ENCODE results near the gene MRPL53. TPM values are rescaled to one million over a fixed set of nuclear protein-coding genes. Genes with fewer than 3 reads are reported as not detected.

The MRPL53 gene
- total and polyA plus RNA-seq, 2 of the 13 experiments (the other 11 are each of a cell fraction or from before 2014, with no cell fraction given), result 34.3 to 51.9 TPM

- TF ChIP-seq, protein P1, sequence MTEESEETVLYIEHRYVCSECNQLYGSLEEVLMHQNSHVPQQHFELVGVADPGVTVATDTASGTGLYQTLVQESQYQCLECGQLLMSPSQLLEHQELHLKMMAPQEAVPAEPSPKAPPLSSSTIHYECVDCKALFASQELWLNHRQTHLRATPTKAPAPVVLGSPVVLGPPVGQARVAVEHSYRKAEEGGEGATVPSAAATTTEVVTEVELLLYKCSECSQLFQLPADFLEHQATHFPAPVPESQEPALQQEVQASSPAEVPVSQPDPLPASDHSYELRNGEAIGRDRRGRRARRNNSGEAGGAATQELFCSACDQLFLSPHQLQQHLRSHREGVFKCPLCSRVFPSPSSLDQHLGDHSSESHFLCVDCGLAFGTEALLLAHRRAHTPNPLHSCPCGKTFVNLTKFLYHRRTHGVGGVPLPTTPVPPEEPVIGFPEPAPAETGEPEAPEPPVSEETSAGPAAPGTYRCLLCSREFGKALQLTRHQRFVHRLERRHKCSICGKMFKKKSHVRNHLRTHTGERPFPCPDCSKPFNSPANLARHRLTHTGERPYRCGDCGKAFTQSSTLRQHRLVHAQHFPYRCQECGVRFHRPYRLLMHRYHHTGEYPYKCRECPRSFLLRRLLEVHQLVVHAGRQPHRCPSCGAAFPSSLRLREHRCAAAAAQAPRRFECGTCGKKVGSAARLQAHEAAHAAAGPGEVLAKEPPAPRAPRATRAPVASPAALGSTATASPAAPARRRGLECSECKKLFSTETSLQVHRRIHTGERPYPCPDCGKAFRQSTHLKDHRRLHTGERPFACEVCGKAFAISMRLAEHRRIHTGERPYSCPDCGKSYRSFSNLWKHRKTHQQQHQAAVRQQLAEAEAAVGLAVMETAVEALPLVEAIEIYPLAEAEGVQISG (CRISPR knock-in tag; IDR thresholded peaks at IDR 0.05), result peak; percentile 97
- TF ChIP-seq FOXK2 (IDR thresholded peaks at IDR 0.05), result no peak
- TF ChIP-seq, protein P2, sequence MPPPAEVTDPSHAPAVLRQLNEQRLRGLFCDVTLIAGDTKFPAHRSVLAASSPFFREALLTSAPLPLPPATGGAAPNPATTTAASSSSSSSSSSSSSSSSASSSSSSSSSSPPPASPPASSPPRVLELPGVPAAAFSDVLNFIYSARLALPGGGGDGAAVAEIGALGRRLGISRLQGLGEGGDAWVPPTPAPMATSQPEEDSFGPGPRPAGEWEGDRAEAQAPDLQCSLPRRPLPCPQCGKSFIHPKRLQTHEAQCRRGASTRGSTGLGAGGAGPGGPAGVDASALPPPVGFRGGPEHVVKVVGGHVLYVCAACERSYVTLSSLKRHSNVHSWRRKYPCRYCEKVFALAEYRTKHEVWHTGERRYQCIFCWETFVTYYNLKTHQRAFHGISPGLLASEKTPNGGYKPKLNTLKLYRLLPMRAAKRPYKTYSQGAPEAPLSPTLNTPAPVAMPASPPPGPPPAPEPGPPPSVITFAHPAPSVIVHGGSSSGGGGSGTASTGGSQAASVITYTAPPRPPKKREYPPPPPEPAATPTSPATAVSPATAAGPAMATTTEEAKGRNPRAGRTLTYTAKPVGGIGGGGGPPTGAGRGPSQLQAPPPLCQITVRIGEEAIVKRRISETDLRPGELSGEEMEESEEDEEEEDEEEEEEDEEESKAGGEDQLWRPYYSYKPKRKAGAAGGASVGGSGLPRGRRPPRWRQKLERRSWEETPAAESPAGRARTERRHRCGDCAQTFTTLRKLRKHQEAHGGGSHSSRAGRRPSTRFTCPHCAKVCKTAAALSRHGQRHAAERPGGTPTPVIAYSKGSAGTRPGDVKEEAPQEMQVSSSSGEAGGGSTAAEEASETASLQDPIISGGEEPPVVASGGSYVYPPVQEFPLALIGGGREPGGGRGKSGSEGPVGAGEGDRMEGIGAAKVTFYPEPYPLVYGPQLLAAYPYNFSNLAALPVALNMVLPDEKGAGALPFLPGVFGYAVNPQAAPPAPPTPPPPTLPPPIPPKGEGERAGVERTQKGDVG (CRISPR knock-in tag; IDR thresholded peaks at IDR 0.05; ENCODE audit: borderline replicate concordance), result peak; percentile 94
- TF ChIP-seq CSRNP2 (CRISPR knock-in tag; conservative IDR thresholded peaks at IDR 0.05; ENCODE audit: low read depth), result no peak; the same call in 1 of the 2 replicates
- TF ChIP-seq ZNF484 (CRISPR knock-in tag; IDR thresholded peaks at IDR 0.05; ENCODE audit: borderline replicate concordance, low read depth), result 0 out of 2 replicates have a peak, but pooled peaks have one; percentile 76
- peak; percentile 28; the same call in 1 of the 2 replicates for TF ChIP-seq HMG20B (CRISPR knock-in tag; conservative IDR thresholded peaks at IDR 0.05)
- peak; percentile 85 for TF ChIP-seq ELF3 (CRISPR knock-in tag; IDR thresholded peaks at IDR 0.05)
- peak; percentile 96; the same call in 1 of the 2 replicates for TF ChIP-seq GLI4 (CRISPR knock-in tag; IDR thresholded peaks at IDR 0.05; ENCODE audit: borderline replicate concordance)
- TF ChIP-seq SP1 (IDR thresholded peaks at IDR 0.05), result no peak
- peak; percentile 85 for TF ChIP-seq SP1 (CRISPR knock-in tag; IDR thresholded peaks at IDR 0.05)
- no peak; the same call in 1 of the 2 replicates for TF ChIP-seq PRDM4 (CRISPR knock-in tag; IDR thresholded peaks at IDR 0.05; ENCODE audit: borderline replicate concordance)
- peak; percentile 75; the same call in 1 of the 2 replicates for TF ChIP-seq ZBTB7B (CRISPR knock-in tag; IDR thresholded peaks at IDR 0.05)
- no peak for TF ChIP-seq CEBPB (IDR thresholded peaks at IDR 0.05; ENCODE audit: borderline replicate concordance, low read depth, low read length)
- TF ChIP-seq ASH2L (IDR thresholded peaks at IDR 0.05; ENCODE audit: insufficient read length, low read depth, low read length), result peak; percentile 99
- peak; percentile 98 for TF ChIP-seq ETV5 (CRISPR knock-in tag; IDR thresholded peaks at IDR 0.05; ENCODE audit: borderline replicate concordance)
- TF ChIP-seq, protein P3, sequence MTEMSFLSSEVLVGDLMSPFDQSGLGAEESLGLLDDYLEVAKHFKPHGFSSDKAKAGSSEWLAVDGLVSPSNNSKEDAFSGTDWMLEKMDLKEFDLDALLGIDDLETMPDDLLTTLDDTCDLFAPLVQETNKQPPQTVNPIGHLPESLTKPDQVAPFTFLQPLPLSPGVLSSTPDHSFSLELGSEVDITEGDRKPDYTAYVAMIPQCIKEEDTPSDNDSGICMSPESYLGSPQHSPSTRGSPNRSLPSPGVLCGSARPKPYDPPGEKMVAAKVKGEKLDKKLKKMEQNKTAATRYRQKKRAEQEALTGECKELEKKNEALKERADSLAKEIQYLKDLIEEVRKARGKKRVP (CRISPR knock-in tag; IDR thresholded peaks at IDR 0.05), result peak in 1 of 2 experiments; percentile 84; a peak in 2 of 4 replicates
Observed at GRCh38 chr2:74472086-74472944, at the start of gene MRPL53 (continued).

Data from HepG2 (cell line).